GM12878 (cell line): ENCODE measurements around the gene ZNF428. TPM values are rescaled to one million over a fixed set of nuclear protein-coding genes. Genes with fewer than 3 reads are reported as not detected.
"Not testable (repeated sequence)": the region's sequence is repeated elsewhere in the genome, so short reads cannot be mapped to it uniquely, and the experiment has no call there.

Experiments used
- ATAC-seq: fragments of 200-7000 bp; cut with Tn5 transposase; 3 replicates; pipeline ENCODE4 v1.9.1; 2020; ENCODE audit warnings: mild to moderate bottlenecking, moderate library complexity
- BruUV-seq: library from RNA; stranded (reverse); fragments of 400-500 nt; replicated peaks from 2 replicates; lab custom pipeline; 2021; lab: Mats Ljungman, UMichigan
- CTCF ChIA-PET: fragments of 300-600 bp; sonication (Branson Sonifier 250); formaldehyde crosslinking; extraction: SDS; loops from one replicate; lab custom pipeline; 2021; ENCODE audit warnings: inconsistent platforms; lab: Yijun Ruan, JAX
- POLR2A ChIA-PET: fragments of 350-600 bp; formaldehyde crosslinking; extraction: SDS; loops from one replicate; lab custom pipeline; 2021; ENCODE audit warnings: inconsistent platforms; lab: Charles Lee
- RAD21 ChIA-PET: fragments of 300-600 bp; sonication (Branson Sonifier 250); formaldehyde crosslinking; loops from one replicate; lab custom pipeline; 2023; ENCODE audit warnings: antibody characterized with exemption; ENCODE audit not compliant: unreplicated experiment; lab: Charles Lee
- SMC1A ChIA-PET: fragments of 300-600 bp; sonication (Branson Sonifier 250); formaldehyde crosslinking; loops from one replicate; lab custom pipeline; 2023; ENCODE audit not compliant: unreplicated experiment, uncharacterized antibody; lab: Charles Lee
- DNase-seq: peaks from one replicate; pipeline ENCODE4 v3.0.0-alpha.2; 2011; ENCODE audit warnings: low read depth, low spot score
- FAIRE-seq: peaks from 3 replicates; lab custom pipeline; 2011; peaks lifted over from hg19 to GRCh38; lab: Jason Lieb, UNC
- H2AFZ ChIP-seq: 2 replicates; pipeline ENCODE4 v1.6.0; 2011; ENCODE audit warnings: low read depth, low read length, control low read depth; ENCODE audit not compliant: control insufficient read depth
- H3K27ac ChIP-seq: 2 replicates; pipeline ENCODE4 v1.5.1; 2011; ENCODE audit warnings: control low read depth; ENCODE audit not compliant: control insufficient read depth, insufficient read depth
- H3K27me3 ChIP-seq, 2 experiments: replicated peaks in 1 of 2; 2 replicates each; pipeline versions ENCODE4 v1.6.0 to v1.6.1; 2011; ENCODE audit warnings: low read length in 1 of 2; ENCODE audit not compliant: control insufficient read depth in 2 of 2, insufficient read depth in 2 of 2
- H3K36me3 ChIP-seq, 2 experiments: 2 replicates each; pipeline ENCODE4 v1.5.1; 2011; ENCODE audit warnings: low read length in 1 of 2; ENCODE audit not compliant: control insufficient read depth in 2 of 2, insufficient read depth in 2 of 2
- H3K4me1 ChIP-seq: 2 replicates; pipeline ENCODE4 v1.6.1; 2011; ENCODE audit warnings: mild to moderate bottlenecking, low read length, moderate library complexity, mixed read lengths; ENCODE audit not compliant: control insufficient read depth, insufficient read depth
- H3K4me2 ChIP-seq: 2 replicates; pipeline ENCODE4 v1.6.0; 2011; ENCODE audit warnings: control low read depth; ENCODE audit not compliant: control insufficient read depth, insufficient read depth
- H3K4me3 ChIP-seq: fragments of 200-600 bp; sonication (generic); 2 replicates; pipeline ENCODE4 v1.5.1; 2016
- H3K79me2 ChIP-seq: 2 replicates; pipeline ENCODE4 v1.6.0; 2011; ENCODE audit warnings: low read length; ENCODE audit not compliant: control insufficient read depth, insufficient read depth
- H3K9ac ChIP-seq: 2 replicates; pipeline ENCODE4 v1.8.0; 2011; ENCODE audit warnings: low read length, control low read depth, mixed read lengths; ENCODE audit not compliant: control insufficient read depth, insufficient read depth
- H3K9me3 ChIP-seq: replicated peaks from 3 replicates; pipeline ENCODE4 v1.5.1; 2011; ENCODE audit warnings: mild to moderate bottlenecking, low read length; ENCODE audit not compliant: control insufficient read depth, insufficient read depth
- H4K20me1 ChIP-seq: 2 replicates; pipeline ENCODE4 v1.6.0; 2011; ENCODE audit not compliant: control insufficient read depth, insufficient read depth
- CBFB ChIP-seq: IDR thresholded peaks from 2 replicates; pipeline ENCODE4 v1.6.1; 2016; ENCODE audit warnings: antibody characterized with exemption, low read depth
- MTA3 ChIP-seq: IDR thresholded peaks from 2 replicates; pipeline ENCODE4 v1.6.1; 2012; ENCODE audit warnings: low read length, inconsistent platforms, borderline replicate concordance
- RAD21 ChIP-seq: IDR thresholded peaks from 2 replicates; pipeline ENCODE4 v1.6.1; 2011; ENCODE audit warnings: mild to moderate bottlenecking, low read depth, low read length, moderate library complexity; ENCODE audit not compliant: insufficient read depth
- RUNX3 ChIP-seq: IDR thresholded peaks from 2 replicates; pipeline ENCODE4 v1.6.1; 2012; ENCODE audit warnings: low read length, inconsistent platforms
- SMC3 ChIP-seq: IDR thresholded peaks from 2 replicates; pipeline ENCODE4 v1.6.1; 2011; ENCODE audit warnings: low read length, improper control_type of control experiment, borderline replicate concordance
- SPI1 ChIP-seq: IDR thresholded peaks from 2 replicates; pipeline ENCODE4 v1.6.1; 2011; ENCODE audit warnings: low read depth, mild to moderate bottlenecking, low read length, moderate library complexity, borderline replicate concordance; ENCODE audit not compliant: insufficient read depth
- ZNF207 ChIP-seq: fragments of 450-650 bp; IDR thresholded peaks from 2 replicates; pipeline ENCODE4 v1.6.1; 2014; ENCODE audit warnings: antibody characterized with exemption, mild to moderate bottlenecking, borderline replicate concordance
- WGBS: methylation state at CpG from one replicate; pipeline ENCODE4 v1.1.6; 2016; ENCODE audit warnings: low lambda C conversion rate; ENCODE audit not compliant: insufficient replicate concordance, insufficient coverage; ENCODE audit errors: missing lambda C conversion rate; 5-methylcytosine and 5-hydroxymethylcytosine counted together
- in situ Hi-C: fragments of 300-500 bp; cut with MboI; formaldehyde crosslinking; loops from 9 replicates; pipeline ENCODE4 v1.14.3; 2018; ENCODE audit warnings: mixed read lengths
- intact Hi-C: fragments of 100-400 bp; cut with micrococcal nuclease; formaldehyde crosslinking; loops from one replicate; pipeline ENCODE4 v1.14.2; 2022; ENCODE audit not compliant: unreplicated experiment
- polyA plus RNA-seq, 11 experiments: library from polyadenylated mRNA; depleted of rRNA in 4 of 11; unstranded in 6 of 11; stranded (reverse) in 5 of 11; fragments of >200 nt; fragmentation: Nextera tagmentation in 4 of 11; fragmentation: Illumina TruSeq in 1 of 11; extraction: Ambion mirVana in 4 of 11; extraction: Trizol in 1 of 11; gene quantifications; 1 replicate in 1 of 11; 2 replicates in 10 of 11; pipeline versions ENCODE4 v1.2.1 to v1.2.3, GENCODE V29; 2011 to 2016; ENCODE audit warnings: inconsistent platforms in 2 of 11, missing spikeins in 2 of 11, low read depth in 1 of 11
- total RNA-seq, 4 experiments: library from RNA; depleted of rRNA in 3 of 4; stranded (reverse); fragments of >200 nt in 3 of 4; fragmentation: Illumina TruSeq in 1 of 4; extraction: Trizol in 1 of 4; gene quantifications; 2 replicates each; pipeline versions ENCODE4 v1.2.1 to v1.2.3, GENCODE V29; 2013 to 2021
- TF ChIP-seq, protein P1 (sequence below), 3 experiments: IDR thresholded peaks in 2 of 3; conservative IDR thresholded peaks in 1 of 3; 2 replicates each; pipeline ENCODE4 v1.5.1; 2011; ENCODE audit warnings: low read depth in 3 of 3, low read length in 3 of 3, mild to moderate bottlenecking in 3 of 3, control low read depth in 2 of 3, moderate library complexity in 2 of 3, inconsistent platforms in 1 of 3, mixed read lengths in 1 of 3; ENCODE audit not compliant: control insufficient read depth in 2 of 3, insufficient read depth in 1 of 3; ENCODE audit errors: extremely low read depth in 1 of 3

Gene ZNF428
- total and polyA plus RNA-seq, 10 of the 15 experiments (the other 5 are each of a cell fraction or from before 2014, with no cell fraction given): 0.27 to 57.8 (median 20.4) TPM

DNA sequence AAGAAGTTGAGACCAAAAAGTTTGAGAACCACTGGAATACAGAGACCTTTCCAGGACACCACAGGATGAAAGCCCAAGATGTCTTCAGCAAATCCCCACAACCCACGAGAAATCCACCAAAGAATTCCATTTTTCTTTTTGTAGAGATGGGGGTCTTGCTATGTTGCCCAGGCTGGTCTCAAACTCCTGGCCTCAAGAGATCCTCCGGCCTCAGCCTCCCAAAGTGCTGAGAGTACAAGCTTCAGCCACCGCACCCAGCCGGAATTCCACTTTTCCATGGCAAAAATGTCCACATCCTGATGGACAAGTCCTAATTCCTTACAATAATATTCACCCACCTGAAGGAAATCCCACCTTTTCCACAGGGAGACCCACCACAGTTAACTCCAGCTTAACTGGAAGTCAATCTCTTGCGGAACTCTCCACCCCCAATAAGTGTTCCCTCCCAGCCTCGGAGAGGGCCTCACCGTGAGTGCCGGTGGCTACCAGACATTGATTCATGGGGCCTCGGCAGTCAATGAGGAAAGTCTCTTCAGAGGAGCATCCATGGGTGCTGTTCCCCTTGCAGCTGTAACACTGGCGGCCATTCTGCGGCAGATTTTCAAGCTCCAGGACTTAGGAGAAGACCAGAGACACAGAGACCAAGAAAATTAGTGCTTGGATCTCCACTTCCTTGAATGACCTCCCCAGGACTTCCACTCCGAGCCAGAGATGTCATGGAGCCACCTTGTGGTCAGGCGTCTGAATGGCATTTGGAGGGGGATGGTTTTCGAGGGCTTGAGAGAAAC is 32.5 kb upstream of the ZNF428 start:
- Histone ChIP-seq H3K9me3 (no peaks in the 10 kb centered on the region; the same call in 1 of the 3 replicates), H3K27me3 (no peaks in the 10 kb centered on the region), H3K79me2 (no peaks in the 10 kb centered on the region), H3K4me3 (no peak overlapping the region), H3K27ac (no peak overlapping the region), H4K20me1 (no peaks in the 10 kb centered on the region), H3K4me1 (no peaks in the 10 kb centered on the region), H3K4me2 (no peak overlapping the region), H2AFZ (peak overlapping the region; percentile 70), H3K9ac (no peak overlapping the region), H3K36me3 (no peaks in the 10 kb centered on the region)
- in situ Hi-C loops (no loop called here), intact Hi-C loops (loop anchor here (5.0 kb wide), 1 partner anchor 205 kb away; no protein-coding TSS in a partner anchor)
- FAIRE-seq (peak; percentile 62), ATAC-seq (peak; percentile 85), DNase-seq (no peak)
- ChIA-PET SMC1A (interaction anchor here (0.6 to 2.0 kb wide), 8 partner anchors 55 to 209 kb away, joined by 3 to 7 read pairs (median 3); no protein-coding TSS in a partner anchor), RAD21 (interaction anchor here (0.9 to 1.7 kb wide), 4 partner anchors 16 to 205 kb away, joined by 3 to 4 read pairs (median 4); no protein-coding TSS in a partner anchor), POLR2A (no interaction called here), CTCF (interaction anchor here (0.6 to 2.2 kb wide), 9 partner anchors 10 to 204 kb away, joined by 3 to 15 read pairs (median 4); partner anchors contain the start of genes IRGQ, PINLYP, XRCC1 and ZNF575)
- no TSS peak for BruUV-seq
- TF ChIP-seq SPI1: peak; percentile 14; the same call in 1 of the 2 replicates
- TF ChIP-seq SMC3: peak; percentile 62
- no peak for TF ChIP-seq MTA3
- 0 out of 2 replicates have a peak, but pooled peaks have one; percentile 22 for TF ChIP-seq CBFB
- TF ChIP-seq RAD21: peak; percentile 79
- TF ChIP-seq RUNX3: peak; percentile 67; the same call in 1 of the 2 replicates
- no peak for TF ChIP-seq ZNF207
- TF ChIP-seq, protein P1, sequence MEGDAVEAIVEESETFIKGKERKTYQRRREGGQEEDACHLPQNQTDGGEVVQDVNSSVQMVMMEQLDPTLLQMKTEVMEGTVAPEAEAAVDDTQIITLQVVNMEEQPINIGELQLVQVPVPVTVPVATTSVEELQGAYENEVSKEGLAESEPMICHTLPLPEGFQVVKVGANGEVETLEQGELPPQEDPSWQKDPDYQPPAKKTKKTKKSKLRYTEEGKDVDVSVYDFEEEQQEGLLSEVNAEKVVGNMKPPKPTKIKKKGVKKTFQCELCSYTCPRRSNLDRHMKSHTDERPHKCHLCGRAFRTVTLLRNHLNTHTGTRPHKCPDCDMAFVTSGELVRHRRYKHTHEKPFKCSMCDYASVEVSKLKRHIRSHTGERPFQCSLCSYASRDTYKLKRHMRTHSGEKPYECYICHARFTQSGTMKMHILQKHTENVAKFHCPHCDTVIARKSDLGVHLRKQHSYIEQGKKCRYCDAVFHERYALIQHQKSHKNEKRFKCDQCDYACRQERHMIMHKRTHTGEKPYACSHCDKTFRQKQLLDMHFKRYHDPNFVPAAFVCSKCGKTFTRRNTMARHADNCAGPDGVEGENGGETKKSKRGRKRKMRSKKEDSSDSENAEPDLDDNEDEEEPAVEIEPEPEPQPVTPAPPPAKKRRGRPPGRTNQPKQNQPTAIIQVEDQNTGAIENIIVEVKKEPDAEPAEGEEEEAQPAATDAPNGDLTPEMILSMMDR (IDR thresholded peaks at IDR 0.05 in 2 of 3, conservative IDR thresholded peaks at IDR 0.05 in 1 of 3; ENCODE audit: control insufficient read depth in 2 of 3, extremely low read depth in 1 of 3, insufficient read depth in 1 of 3, low read depth in 3 of 3, low read length in 3 of 3): peak; percentile 70 to 75 (median 70)
- WGBS: 46% methylated on average over 14 of the region's 14 CpGs

DNA sequence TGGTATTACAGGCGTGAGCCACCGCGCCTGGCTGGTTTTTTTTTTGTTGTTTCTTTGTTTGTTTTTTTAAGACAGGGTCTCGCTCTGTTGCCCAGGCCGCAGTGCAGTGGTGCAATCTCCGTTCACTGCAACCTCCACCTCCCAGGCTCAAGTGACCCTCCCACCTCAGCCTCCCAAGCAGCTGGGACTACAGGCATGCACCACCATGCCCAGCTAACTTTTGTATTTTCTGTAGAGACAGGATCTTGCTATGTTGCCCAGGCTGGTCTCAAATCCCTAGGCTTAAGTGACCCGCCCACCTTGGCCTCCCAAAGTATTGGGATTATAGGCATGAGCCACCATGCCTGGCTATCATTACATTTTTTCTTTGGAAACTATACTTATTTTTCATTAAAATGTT is 30.8 kb upstream of the ZNF428 start:
- H3K4me3 ChIP-seq, CTCF ChIA-PET, H3K27me3 ChIP-seq, H4K20me1 ChIP-seq, H3K9me3 ChIP-seq, POLR2A ChIA-PET, H3K79me2 ChIP-seq, H2AFZ ChIP-seq, H3K9ac ChIP-seq, H3K4me2 ChIP-seq, H3K4me1 ChIP-seq, H3K27ac ChIP-seq, ATAC-seq, H3K36me3 ChIP-seq, in situ Hi-C loops, DNase-seq, BruUV-seq, FAIRE-seq: not testable (repeated sequence)
- RAD21 ChIA-PET: interaction anchor here (0.9 kb wide), 1 partner anchor 18 kb away, joined by 3 read pairs; no protein-coding TSS in a partner anchor
- intact Hi-C loops: loop anchor here (5.0 kb wide), 1 partner anchor 203 kb away; no protein-coding TSS in a partner anchor
- SMC1A ChIA-PET: interaction anchor here (1.3 kb wide), 1 partner anchor 9 kb away, joined by 3 read pairs; no protein-coding TSS in a partner anchor
- 69% methylated on average over 7 of the region's 7 CpGs for WGBS
